HL-60 (cell line): ENCODE results near the gene SMIM38.

Experiments used
- DNase-seq, 2 experiments: peaks; one replicate each; pipeline ENCODE4 v3.0.0-alpha.2; 2010 to 2020; ENCODE audit warnings: low read depth in 1 of 2, low spot score in 1 of 2
- H3K27ac ChIP-seq: fragments of 250-450 bp; sonication (Bioruptor Pico); replicated peaks from 2 replicates; pipeline ENCODE4 v1.5.1; 2020; ENCODE audit warnings: mild to moderate bottlenecking, moderate library complexity
- H3K27me3 ChIP-seq: fragments of 250-450 bp; sonication (Bioruptor Pico); 2 replicates; pipeline ENCODE4 v1.5.1; 2021; ENCODE audit warnings: mild to moderate bottlenecking, moderate library complexity; ENCODE audit not compliant: insufficient read depth, poor library complexity, severe bottlenecking
- H3K4me3 ChIP-seq: replicated peaks from 2 replicates; pipeline ENCODE4 v1.5.1; 2011; ENCODE audit warnings: mild to moderate bottlenecking, control low read depth, low read length; ENCODE audit not compliant: insufficient read depth
- GABPA ChIP-seq: IDR thresholded peaks from 2 replicates; pipeline ENCODE4 v1.6.1; 2012; ENCODE audit warnings: low read depth
- POLR2AphosphoS5 ChIP-seq: IDR thresholded peaks from 2 replicates; pipeline ENCODE4 v1.6.1; 2012; ENCODE audit warnings: low read depth
- SPI1 ChIP-seq: IDR thresholded peaks from 2 replicates; pipeline ENCODE4 v1.6.1; 2012; ENCODE audit warnings: low read depth, mild to moderate bottlenecking, borderline replicate concordance
- TF ChIP-seq, protein P1 (sequence below): IDR thresholded peaks from 2 replicates; pipeline ENCODE4 v1.6.1; 2012; ENCODE audit warnings: low read depth; ENCODE audit not compliant: insufficient replicate concordance
- TF ChIP-seq, protein P2 (sequence below): IDR thresholded peaks from one replicate; pipeline ENCODE4 v1.5.1; 2011; ENCODE audit warnings: low read length, control low read depth, inconsistent platforms; ENCODE audit not compliant: insufficient read depth

The SMIM38 gene

DNA sequence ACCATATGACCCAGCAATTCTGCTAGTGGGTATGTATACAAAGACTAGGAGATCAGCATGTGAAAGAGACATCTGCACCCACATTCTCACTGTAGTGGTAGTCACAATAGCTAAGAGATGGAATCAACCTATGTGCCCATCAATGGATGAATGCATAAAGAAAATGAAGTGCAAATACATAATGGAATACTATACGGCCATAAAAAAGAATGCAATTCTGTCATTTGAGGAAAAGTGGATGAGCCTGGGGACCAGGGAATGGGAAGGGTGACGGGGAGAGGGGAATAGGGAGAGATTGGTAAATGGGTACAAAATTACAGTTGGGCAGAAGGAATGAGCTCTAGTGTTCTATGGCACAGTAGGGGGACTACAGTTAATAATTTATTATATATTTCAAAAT is 26.7 kb upstream of the SMIM38 start:
- no peak for DNase-seq
- Histone ChIP-seq H3K27me3 (no peaks in the 10 kb centered on the region), H3K4me3 (no peak overlapping the region), H3K27ac (no peak overlapping the region)
- TF ChIP-seq, protein P1, sequence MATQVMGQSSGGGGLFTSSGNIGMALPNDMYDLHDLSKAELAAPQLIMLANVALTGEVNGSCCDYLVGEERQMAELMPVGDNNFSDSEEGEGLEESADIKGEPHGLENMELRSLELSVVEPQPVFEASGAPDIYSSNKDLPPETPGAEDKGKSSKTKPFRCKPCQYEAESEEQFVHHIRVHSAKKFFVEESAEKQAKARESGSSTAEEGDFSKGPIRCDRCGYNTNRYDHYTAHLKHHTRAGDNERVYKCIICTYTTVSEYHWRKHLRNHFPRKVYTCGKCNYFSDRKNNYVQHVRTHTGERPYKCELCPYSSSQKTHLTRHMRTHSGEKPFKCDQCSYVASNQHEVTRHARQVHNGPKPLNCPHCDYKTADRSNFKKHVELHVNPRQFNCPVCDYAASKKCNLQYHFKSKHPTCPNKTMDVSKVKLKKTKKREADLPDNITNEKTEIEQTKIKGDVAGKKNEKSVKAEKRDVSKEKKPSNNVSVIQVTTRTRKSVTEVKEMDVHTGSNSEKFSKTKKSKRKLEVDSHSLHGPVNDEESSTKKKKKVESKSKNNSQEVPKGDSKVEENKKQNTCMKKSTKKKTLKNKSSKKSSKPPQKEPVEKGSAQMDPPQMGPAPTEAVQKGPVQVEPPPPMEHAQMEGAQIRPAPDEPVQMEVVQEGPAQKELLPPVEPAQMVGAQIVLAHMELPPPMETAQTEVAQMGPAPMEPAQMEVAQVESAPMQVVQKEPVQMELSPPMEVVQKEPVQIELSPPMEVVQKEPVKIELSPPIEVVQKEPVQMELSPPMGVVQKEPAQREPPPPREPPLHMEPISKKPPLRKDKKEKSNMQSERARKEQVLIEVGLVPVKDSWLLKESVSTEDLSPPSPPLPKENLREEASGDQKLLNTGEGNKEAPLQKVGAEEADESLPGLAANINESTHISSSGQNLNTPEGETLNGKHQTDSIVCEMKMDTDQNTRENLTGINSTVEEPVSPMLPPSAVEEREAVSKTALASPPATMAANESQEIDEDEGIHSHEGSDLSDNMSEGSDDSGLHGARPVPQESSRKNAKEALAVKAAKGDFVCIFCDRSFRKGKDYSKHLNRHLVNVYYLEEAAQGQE: no peak
- TF ChIP-seq, protein P2, sequence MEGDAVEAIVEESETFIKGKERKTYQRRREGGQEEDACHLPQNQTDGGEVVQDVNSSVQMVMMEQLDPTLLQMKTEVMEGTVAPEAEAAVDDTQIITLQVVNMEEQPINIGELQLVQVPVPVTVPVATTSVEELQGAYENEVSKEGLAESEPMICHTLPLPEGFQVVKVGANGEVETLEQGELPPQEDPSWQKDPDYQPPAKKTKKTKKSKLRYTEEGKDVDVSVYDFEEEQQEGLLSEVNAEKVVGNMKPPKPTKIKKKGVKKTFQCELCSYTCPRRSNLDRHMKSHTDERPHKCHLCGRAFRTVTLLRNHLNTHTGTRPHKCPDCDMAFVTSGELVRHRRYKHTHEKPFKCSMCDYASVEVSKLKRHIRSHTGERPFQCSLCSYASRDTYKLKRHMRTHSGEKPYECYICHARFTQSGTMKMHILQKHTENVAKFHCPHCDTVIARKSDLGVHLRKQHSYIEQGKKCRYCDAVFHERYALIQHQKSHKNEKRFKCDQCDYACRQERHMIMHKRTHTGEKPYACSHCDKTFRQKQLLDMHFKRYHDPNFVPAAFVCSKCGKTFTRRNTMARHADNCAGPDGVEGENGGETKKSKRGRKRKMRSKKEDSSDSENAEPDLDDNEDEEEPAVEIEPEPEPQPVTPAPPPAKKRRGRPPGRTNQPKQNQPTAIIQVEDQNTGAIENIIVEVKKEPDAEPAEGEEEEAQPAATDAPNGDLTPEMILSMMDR: no peak
- TF ChIP-seq SPI1 (no peak), POLR2AphosphoS5 (no peak), GABPA (no peak)

DNA sequence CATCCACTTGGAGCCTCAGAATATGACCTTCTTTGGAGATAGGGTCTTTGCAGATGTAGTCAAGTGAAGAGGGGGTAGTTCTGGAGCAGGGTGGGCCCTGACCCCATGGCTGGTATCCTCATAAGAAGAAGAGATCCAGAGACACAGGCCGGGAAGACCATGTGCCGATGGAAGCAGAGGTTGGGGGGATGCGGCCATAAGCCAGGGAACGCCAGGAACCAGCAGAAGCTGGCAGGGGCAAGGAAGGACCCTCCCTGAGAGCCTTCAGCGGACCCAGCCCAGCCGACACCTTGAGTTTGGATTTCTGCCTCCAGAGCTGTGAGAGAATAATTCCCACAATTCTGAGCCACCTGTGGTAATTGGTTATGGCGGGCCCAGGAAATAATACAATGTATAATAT is 26.1 kb upstream of the SMIM38 start:
- no peak for DNase-seq
- Histone ChIP-seq H3K4me3 (no peak overlapping the region), H3K27ac (no peak overlapping the region), H3K27me3 (no peaks in the 10 kb centered on the region)
- TF ChIP-seq SPI1 (no peak), POLR2AphosphoS5 (no peak), GABPA (no peak)
- TF ChIP-seq, protein P2: no peak

DNA sequence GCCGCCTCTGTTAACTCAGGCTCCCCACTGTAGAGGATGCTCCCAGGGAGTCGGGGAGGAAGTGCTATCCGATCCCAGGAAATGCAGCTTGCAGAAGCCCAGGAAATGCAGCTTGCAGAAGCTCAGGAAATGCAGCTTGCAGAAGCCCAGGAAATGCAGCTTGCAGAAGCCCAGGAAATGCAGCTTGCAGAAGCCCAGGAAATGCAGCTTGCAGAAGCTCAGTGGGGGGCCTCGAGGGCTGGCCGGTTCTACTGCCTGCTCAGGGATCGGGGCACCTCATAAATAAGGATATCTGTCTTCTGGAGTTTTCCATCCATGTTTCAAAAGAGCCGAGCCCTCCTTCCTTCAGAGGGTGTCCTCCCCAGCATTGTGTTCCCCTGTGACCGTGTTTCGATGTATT is 25.1 kb upstream of the SMIM38 start:
- no peak for DNase-seq
- H3K27me3 ChIP-seq: no peaks in the 10 kb centered on the region
- H3K27ac ChIP-seq: no peak overlapping the region
- no peak overlapping the region for H3K4me3 ChIP-seq
- TF ChIP-seq, protein P2: no peak
- TF ChIP-seq SPI1 (no peak), GABPA (no peak), POLR2AphosphoS5 (no peak)
- TF ChIP-seq, protein P1: no peak

DNA sequence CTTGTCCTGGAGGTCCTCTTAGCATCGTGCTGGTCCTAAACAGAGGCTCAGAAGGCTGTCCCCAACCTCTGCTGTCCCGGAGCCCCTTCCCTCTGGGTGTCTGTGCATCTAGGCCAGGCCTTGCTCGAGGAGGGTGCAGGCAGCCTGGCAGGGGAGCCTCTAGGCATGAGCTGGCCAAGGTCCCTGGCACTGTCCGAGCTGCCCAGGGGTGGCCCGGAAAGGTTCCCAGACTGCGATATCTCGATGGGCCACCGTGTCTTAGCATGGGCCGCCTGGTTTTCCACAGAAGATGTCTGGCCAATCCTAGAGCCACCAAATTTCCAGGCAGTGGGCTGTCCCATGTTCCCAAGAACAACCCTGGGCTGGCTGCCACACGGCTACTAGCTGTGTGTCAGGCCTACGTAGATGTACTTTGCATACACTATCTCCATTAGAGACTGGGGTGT is 24.6 kb upstream of the SMIM38 start:
- no peak overlapping the region for H3K27ac ChIP-seq
- no peak for DNase-seq
- no peak overlapping the region for H3K4me3 ChIP-seq
- TF ChIP-seq SPI1: no peak
- TF ChIP-seq, protein P2: no peak
- no peak for TF ChIP-seq POLR2AphosphoS5
- TF ChIP-seq GABPA: no peak
- TF ChIP-seq, protein P1: no peak
- no peaks in the 10 kb centered on the region for H3K27me3 ChIP-seq
